Liver (tissue), 9 donors: ENCODE results near the gene ENPP3. TPM values are rescaled to one million over a fixed set of nuclear protein-coding genes. Genes with fewer than 3 reads are reported as not detected.

Source experiments
- DNase-seq: peaks from one replicate; pipeline ENCODE4 v3.0.0-alpha.2; 2017; ENCODE audit warnings: low spot score
- H3K27ac ChIP-seq, 2 donors: one replicate each; pipeline ENCODE4 v1.7.0; 2013; ENCODE audit warnings: inconsistent platforms in 2 of 2, low read length in 2 of 2, control low read depth in 1 of 2, low read depth in 1 of 2, mild to moderate bottlenecking in 1 of 2
- H3K27me3 ChIP-seq, 4 donors: one replicate each; pipeline versions ENCODE4 v1.6.1 to v1.7.0; 2013; ENCODE audit warnings: low read length in 3 of 4, inconsistent platforms in 1 of 4, mild to moderate bottlenecking in 1 of 4, moderate library complexity in 1 of 4; ENCODE audit not compliant: control insufficient read depth in 4 of 4, insufficient read depth in 4 of 4
- H3K36me3 ChIP-seq, 4 donors: one replicate each; pipeline versions ENCODE4 v1.6.1 to v1.7.0; 2013; ENCODE audit warnings: low read length in 3 of 4, mild to moderate bottlenecking in 3 of 4, low read depth in 1 of 4, moderate library complexity in 1 of 4; ENCODE audit not compliant: control insufficient read depth in 4 of 4, insufficient read depth in 3 of 4
- H3K4me1 ChIP-seq, 4 donors: one replicate each; pipeline versions ENCODE4 v1.6.1 to v1.7.0; 2013; ENCODE audit warnings: low read length in 3 of 4, mild to moderate bottlenecking in 3 of 4, moderate library complexity in 1 of 4; ENCODE audit not compliant: control insufficient read depth in 4 of 4, insufficient read depth in 4 of 4
- H3K4me3 ChIP-seq, 3 donors: one replicate each; pipeline versions ENCODE4 v1.6.1 to v1.7.0; 2013; ENCODE audit warnings: low read length in 3 of 3, control low read depth in 1 of 3, low read depth in 1 of 3, mild to moderate bottlenecking in 1 of 3
- H3K9ac ChIP-seq, 2 donors: one replicate each; pipeline ENCODE4 v1.7.0; 2013; ENCODE audit warnings: low read length in 2 of 2, mild to moderate bottlenecking in 2 of 2, moderate library complexity in 2 of 2, control low read depth in 1 of 2, low read depth in 1 of 2
- H3K9me3 ChIP-seq, 4 donors: one replicate each; pipeline versions ENCODE4 v1.6.1 to v1.7.0; 2013; ENCODE audit warnings: low read length in 3 of 4; ENCODE audit not compliant: control insufficient read depth in 4 of 4
- ATF3 ChIP-seq: IDR thresholded peaks from 2 replicates; pipeline ENCODE4 v1.6.1; 2016; ENCODE audit warnings: antibody characterized with exemption
- CTCF ChIP-seq: fragments of 150-350 bp; IDR thresholded peaks from 2 replicates; pipeline ENCODE4 v1.5.1; 2017; ENCODE audit warnings: improper control_type of control experiment, low read depth, low read length; ENCODE audit not compliant: missing input control
- EGR1 ChIP-seq, 2 donors: IDR thresholded peaks; 2 replicates each; pipeline ENCODE4 v1.6.1; 2016 to 2018; ENCODE audit warnings: antibody characterized with exemption in 2 of 2, low read depth in 2 of 2
- FOXA1 ChIP-seq: IDR thresholded peaks from 2 replicates; pipeline ENCODE4 v1.6.1; 2016; ENCODE audit warnings: antibody characterized with exemption
- FOXA2 ChIP-seq: IDR thresholded peaks from 2 replicates; pipeline ENCODE4 v1.6.1; 2016; ENCODE audit warnings: antibody characterized with exemption
- GABPA ChIP-seq, 2 donors: IDR thresholded peaks in 1 of 2; conservative IDR thresholded peaks in 1 of 2; 2 replicates each; pipeline ENCODE4 v1.6.1; 2016; ENCODE audit warnings: antibody characterized with exemption in 2 of 2, mild to moderate bottlenecking in 1 of 2, moderate library complexity in 1 of 2
- HNF4A ChIP-seq, 2 donors: conservative IDR thresholded peaks; 2 replicates each; pipeline ENCODE4 v1.6.1; 2016; ENCODE audit warnings: antibody characterized with exemption in 2 of 2, mild to moderate bottlenecking in 2 of 2
- HNF4G ChIP-seq: IDR thresholded peaks from 2 replicates; pipeline ENCODE4 v1.6.1; 2016; ENCODE audit warnings: antibody characterized with exemption
- JUND ChIP-seq, 2 donors: IDR thresholded peaks; 2 replicates each; pipeline ENCODE4 v1.6.1; 2016; ENCODE audit warnings: antibody characterized with exemption in 2 of 2
- MAX ChIP-seq: IDR thresholded peaks from 2 replicates; pipeline ENCODE4 v1.6.1; 2016; ENCODE audit warnings: antibody characterized with exemption
- NR2F2 ChIP-seq: IDR thresholded peaks from 2 replicates; pipeline ENCODE4 v1.6.1; 2016; ENCODE audit warnings: antibody characterized with exemption
- RAD21 ChIP-seq, 2 donors: IDR thresholded peaks; 2 replicates each; pipeline ENCODE4 v1.6.1; 2016; ENCODE audit warnings: antibody characterized with exemption in 2 of 2, mild to moderate bottlenecking in 2 of 2
- REST ChIP-seq: IDR thresholded peaks from 2 replicates; pipeline ENCODE4 v1.6.1; 2016; ENCODE audit warnings: antibody characterized with exemption, mild to moderate bottlenecking
- RXRA ChIP-seq, 2 donors: IDR thresholded peaks; 2 replicates each; pipeline ENCODE4 v1.6.1; 2017 to 2018; ENCODE audit warnings: antibody characterized with exemption in 2 of 2, mild to moderate bottlenecking in 1 of 2
- SP1 ChIP-seq: IDR thresholded peaks from 2 replicates; pipeline ENCODE4 v1.6.1; 2018; ENCODE audit warnings: antibody characterized with exemption, mild to moderate bottlenecking
- TAF1 ChIP-seq: conservative IDR thresholded peaks from 2 replicates; pipeline ENCODE4 v1.6.1; 2016; ENCODE audit warnings: antibody characterized with exemption, mild to moderate bottlenecking
- YY1 ChIP-seq: IDR thresholded peaks from 2 replicates; pipeline ENCODE4 v1.6.1; 2016; ENCODE audit warnings: antibody characterized with exemption, mild to moderate bottlenecking
- ZBTB33 ChIP-seq: IDR thresholded peaks from 2 replicates; pipeline ENCODE4 v1.6.1; 2016; ENCODE audit warnings: antibody characterized with exemption
- WGBS: extraction: QIAGEN DNeasy Blood & Tissue Kit; methylation state at CpG from one replicate; pipeline ENCODE4 v1.1.7; 2013; 5-methylcytosine and 5-hydroxymethylcytosine counted together
- polyA plus RNA-seq, 2 donors: library from polyadenylated mRNA; stranded (reverse) in 1 of 2; unstranded in 1 of 2; fragments of 200-250 nt in 1 of 2; fragments of >200 nt in 1 of 2; fragmentation: Nextera tagmentation in 1 of 2; extraction: Ambion mirVana in 1 of 2; gene quantifications; one replicate each; pipeline versions ENCODE4 v1.2.1 to v1.2.3, GENCODE V29; 2013 to 2015
- total RNA-seq, 2 donors: library from RNA; depleted of rRNA; stranded (reverse); fragments of >200 nt; gene quantifications; one replicate each; pipeline ENCODE4 v1.2.3, GENCODE V29; 2014
- donor health status: healthy.
- donor health status: healthy.
- donor health status: healthy.
- donor health status: healthy.
- donor health status: healthy.

The ENPP3 gene
- total and polyA plus RNA-seq, 4 donors: 0.51 to 6.1 (median 1.1) TPM

GRCh38 chr6:131594074-131594473, 43.0 kb upstream of the ENPP3 start:
- H3K4me1 ChIP-seq: peaks cover 0 to 2% (median 0%) of the 10 kb centered on the region in 4 donors
- DNase-seq: no peak
- no peak overlapping the region for H3K4me3 ChIP-seq
- H3K27me3 ChIP-seq: no peaks in the 10 kb centered on the region
- H3K27ac ChIP-seq: no peak overlapping the region
- no peak for TF ChIP-seq MAX
- no peak for TF ChIP-seq REST
- TF ChIP-seq TAF1: no peak
- no peak for TF ChIP-seq ATF3
- TF ChIP-seq RXRA (IDR thresholded peaks at IDR 0.05): no peak
- no peak for TF ChIP-seq NR2F2
- no peak for TF ChIP-seq RAD21 (IDR thresholded peaks at IDR 0.05)
- TF ChIP-seq FOXA2: no peak
- TF ChIP-seq HNF4A (conservative IDR thresholded peaks at IDR 0.05): peak in 1 of 2 donors; percentile 26
- H3K36me3 ChIP-seq: peaks cover 2 to 59% (median 39%) of the 10 kb centered on the region in 4 donors
- no peak overlapping the region for H3K9ac ChIP-seq
- no peaks in the 10 kb centered on the region for H3K9me3 ChIP-seq
- WGBS: 60% methylated on average over 11 of the region's 11 CpGs

- H3K9ac ChIP-seq: no peak overlapping the region
- H3K36me3 ChIP-seq: peaks cover 2 to 65% (median 51%) of the 10 kb centered on the region in 4 donors
- no peak overlapping the region for H3K4me3 ChIP-seq
- TF ChIP-seq HNF4G: no peak
- no peak for TF ChIP-seq EGR1 (IDR thresholded peaks at IDR 0.05; ENCODE audit: low read depth in 2 of 2)
- no peak for TF ChIP-seq REST
- TF ChIP-seq CTCF: peak; percentile 50
- no peak for TF ChIP-seq FOXA1
- TF ChIP-seq RAD21 (IDR thresholded peaks at IDR 0.05): peak; percentile 68 to 77
- TF ChIP-seq SP1: no peak
- no peak for TF ChIP-seq HNF4A (conservative IDR thresholded peaks at IDR 0.05)
- no peak for TF ChIP-seq YY1
- TF ChIP-seq ZBTB33: no peak
- TF ChIP-seq NR2F2: no peak
- no peak for TF ChIP-seq ATF3
- no peak for TF ChIP-seq GABPA (IDR thresholded peaks at IDR 0.05 in 1 of 2, conservative IDR thresholded peaks at IDR 0.05 in 1 of 2)
- TF ChIP-seq FOXA2: no peak
- TF ChIP-seq MAX: no peak
- TF ChIP-seq RXRA (IDR thresholded peaks at IDR 0.05): no peak
- TF ChIP-seq JUND (IDR thresholded peaks at IDR 0.05): no peak
- no peaks in the 10 kb centered on the region for H3K9me3 ChIP-seq
- no peak for DNase-seq
- 91% methylated on average over 3 of the region's 3 CpGs for WGBS
- H3K27me3 ChIP-seq: no peaks in the 10 kb centered on the region
- H3K4me1 ChIP-seq: peaks cover 0 to 2% (median 0%) of the 10 kb centered on the region in 4 donors
- H3K27ac ChIP-seq: no peak overlapping the region
Measured at GRCh38 chr6:131597446-131597845, 39.7 kb upstream of the ENPP3 start.
